HepG2 (cell line): ENCODE data around the gene ANKS1B.

ENCODE experiments used
- MAZ ChIP-seq, 2 experiments: sonication (generic) in 1 of 2; formaldehyde crosslinking in 1 of 2; IDR thresholded peaks; 2 replicates each; pipeline versions ENCODE4 v1.5.0 to v1.6.1; 2012 to 2020; ENCODE audit warnings: low read depth in 2 of 2, mild to moderate bottlenecking in 2 of 2, borderline replicate concordance in 1 of 2, improper control_type of control experiment in 1 of 2, low read length in 1 of 2, missing genetic modification reagents in 1 of 2, moderate library complexity in 1 of 2
- STAG1 ChIP-seq: sonication (generic); formaldehyde crosslinking; IDR thresholded peaks from 2 replicates; pipeline ENCODE4 v1.4.0; 2020; ENCODE audit warnings: missing genetic modification reagents
- STAT6 ChIP-seq: sonication (generic); formaldehyde crosslinking; IDR thresholded peaks from 2 replicates; pipeline ENCODE4 v1.4.0; 2020; ENCODE audit warnings: missing genetic modification reagents, mild to moderate bottlenecking, borderline replicate concordance
- ZBTB8A ChIP-seq: sonication (generic); formaldehyde crosslinking; IDR thresholded peaks from 2 replicates; pipeline ENCODE4 v1.4.0; 2020; ENCODE audit warnings: mild to moderate bottlenecking, low read depth, missing genetic modification reagents, borderline replicate concordance
- ZNF775 ChIP-seq: sonication (generic); formaldehyde crosslinking; IDR thresholded peaks from 2 replicates; pipeline ENCODE4 v1.4.0; 2020; ENCODE audit warnings: missing genetic modification reagents, mild to moderate bottlenecking, moderate library complexity, borderline replicate concordance
- ZZZ3 ChIP-seq: sonication (generic); formaldehyde crosslinking; IDR thresholded peaks from 2 replicates; pipeline ENCODE4 v1.4.0; 2020; ENCODE audit warnings: missing genetic modification reagents, mild to moderate bottlenecking, borderline replicate concordance
- TF ChIP-seq, protein P1 (sequence below): sonication (generic); formaldehyde crosslinking; IDR thresholded peaks from 2 replicates; pipeline ENCODE4 v1.8.1; 2023; ENCODE audit warnings: mild to moderate bottlenecking, missing genetic modification reagents, borderline replicate concordance
- TF ChIP-seq, protein P2 (sequence below): sonication (generic); formaldehyde crosslinking; IDR thresholded peaks from 2 replicates; pipeline ENCODE4 v1.5.0; 2020; ENCODE audit warnings: mild to moderate bottlenecking, missing genetic modification reagents, moderate library complexity

DNA sequence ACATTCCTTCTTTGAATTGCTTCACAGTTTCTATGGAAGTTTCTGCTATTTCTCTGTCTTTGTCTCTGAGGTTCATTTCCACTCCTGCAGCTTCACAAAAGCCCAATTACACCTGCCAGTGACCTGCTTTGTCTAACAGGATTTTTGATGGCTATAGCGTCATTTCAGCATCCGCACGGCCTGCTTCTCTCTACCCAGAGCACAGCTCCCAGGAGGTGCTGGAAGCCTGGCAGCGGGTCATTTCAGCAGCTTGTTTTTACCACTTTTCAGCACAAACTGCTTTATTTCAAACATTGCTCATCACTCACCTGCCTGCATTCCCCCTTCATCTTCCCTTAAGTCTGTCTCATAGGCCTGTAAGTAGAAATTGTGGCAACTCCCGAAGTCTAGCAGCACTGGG lies 771.7 kb downstream of the ANKS1B start:
- TF ChIP-seq ZBTB8A (CRISPR knock-in tag) = no peak
- TF ChIP-seq, protein P1, sequence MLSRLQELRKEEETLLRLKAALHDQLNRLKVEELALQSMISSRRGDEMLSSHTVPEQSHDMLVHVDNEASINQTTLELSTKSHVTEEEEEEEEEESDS (CRISPR knock-in tag) = no peak
- TF ChIP-seq, protein P2, sequence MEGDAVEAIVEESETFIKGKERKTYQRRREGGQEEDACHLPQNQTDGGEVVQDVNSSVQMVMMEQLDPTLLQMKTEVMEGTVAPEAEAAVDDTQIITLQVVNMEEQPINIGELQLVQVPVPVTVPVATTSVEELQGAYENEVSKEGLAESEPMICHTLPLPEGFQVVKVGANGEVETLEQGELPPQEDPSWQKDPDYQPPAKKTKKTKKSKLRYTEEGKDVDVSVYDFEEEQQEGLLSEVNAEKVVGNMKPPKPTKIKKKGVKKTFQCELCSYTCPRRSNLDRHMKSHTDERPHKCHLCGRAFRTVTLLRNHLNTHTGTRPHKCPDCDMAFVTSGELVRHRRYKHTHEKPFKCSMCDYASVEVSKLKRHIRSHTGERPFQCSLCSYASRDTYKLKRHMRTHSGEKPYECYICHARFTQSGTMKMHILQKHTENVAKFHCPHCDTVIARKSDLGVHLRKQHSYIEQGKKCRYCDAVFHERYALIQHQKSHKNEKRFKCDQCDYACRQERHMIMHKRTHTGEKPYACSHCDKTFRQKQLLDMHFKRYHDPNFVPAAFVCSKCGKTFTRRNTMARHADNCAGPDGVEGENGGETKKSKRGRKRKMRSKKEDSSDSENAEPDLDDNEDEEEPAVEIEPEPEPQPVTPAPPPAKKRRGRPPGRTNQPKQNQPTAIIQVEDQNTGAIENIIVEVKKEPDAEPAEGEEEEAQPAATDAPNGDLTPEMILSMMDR = no peak
- no peak for TF ChIP-seq ZZZ3
- no peak for TF ChIP-seq STAG1 (CRISPR knock-in tag)
- TF ChIP-seq MAZ (IDR thresholded peaks at IDR 0.05; ENCODE audit: borderline replicate concordance, low read depth, low read length) = no peak
- no peak for TF ChIP-seq MAZ (CRISPR knock-in tag; IDR thresholded peaks at IDR 0.05; ENCODE audit: low read depth)
- TF ChIP-seq ZNF775 (CRISPR knock-in tag) = no peak
- TF ChIP-seq STAT6 (CRISPR knock-in tag) = no peak
